NCI-H2029 treated with DMSO at 0.1 percent for 48 hours (cell line): ENCODE measurements around the gene PAX5.

Experiments used
- DNase-seq: peaks from one replicate; lab custom pipeline; 2025; lab: John Stamatoyannopoulos, UW

Gene PAX5

DNA sequence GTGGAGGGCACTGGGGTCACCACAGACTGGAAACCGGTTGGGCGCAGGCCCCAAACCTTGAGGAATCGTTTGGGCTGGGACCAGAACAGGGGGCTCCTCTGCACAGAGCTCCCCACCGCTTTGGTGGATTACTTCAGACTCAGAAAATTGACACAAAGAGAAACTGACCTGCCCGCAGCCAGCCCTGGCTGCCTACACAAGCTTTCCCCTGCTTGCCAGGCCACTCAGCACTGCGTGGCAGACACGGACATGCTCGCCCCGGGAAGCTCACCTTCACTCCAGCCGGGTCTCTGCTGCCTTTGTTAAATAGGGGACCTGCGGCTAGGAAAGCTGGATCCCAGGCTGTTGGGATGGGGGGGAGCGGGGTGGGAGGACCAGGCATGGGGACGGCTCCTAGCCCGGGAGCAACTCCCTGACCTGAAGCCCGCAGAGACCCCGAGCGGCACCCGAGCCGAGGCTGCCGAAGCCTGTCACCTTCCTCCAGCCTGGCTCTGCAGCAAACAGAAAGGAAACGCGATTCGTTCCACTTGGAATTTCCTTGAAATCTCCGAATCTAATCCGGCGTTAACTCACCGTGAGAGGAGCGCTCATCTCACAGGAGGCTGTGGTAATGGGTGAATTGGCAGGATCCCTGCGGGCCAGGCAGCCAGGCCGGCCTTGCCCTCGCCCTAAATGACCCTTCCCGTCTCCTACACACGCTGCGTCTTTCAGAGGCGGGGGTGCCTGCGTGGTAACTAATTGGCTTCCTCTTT is 8.8 kb downstream of the PAX5 start:
- no peak for DNase-seq

DNA sequence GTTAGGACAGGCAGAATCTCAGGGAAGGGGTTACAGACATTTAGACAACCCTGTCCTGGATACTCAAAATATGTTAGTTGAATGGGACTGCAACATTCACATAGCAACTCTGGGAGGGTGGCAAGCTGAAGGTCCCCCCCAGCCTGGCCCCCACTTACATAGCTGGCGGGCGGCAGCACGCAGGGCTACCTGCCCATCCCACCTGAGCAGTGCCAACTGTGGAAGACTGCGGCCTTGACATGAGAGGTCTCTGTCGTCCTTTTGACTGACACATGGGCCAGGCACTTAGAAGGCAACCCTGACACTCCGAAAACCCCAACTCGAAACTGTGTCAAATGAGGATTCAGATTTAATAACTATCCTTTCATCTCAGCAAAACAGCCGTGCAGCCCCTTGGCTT is 16.5 kb downstream of the PAX5 start:
- DNase-seq, result no peak

DNA sequence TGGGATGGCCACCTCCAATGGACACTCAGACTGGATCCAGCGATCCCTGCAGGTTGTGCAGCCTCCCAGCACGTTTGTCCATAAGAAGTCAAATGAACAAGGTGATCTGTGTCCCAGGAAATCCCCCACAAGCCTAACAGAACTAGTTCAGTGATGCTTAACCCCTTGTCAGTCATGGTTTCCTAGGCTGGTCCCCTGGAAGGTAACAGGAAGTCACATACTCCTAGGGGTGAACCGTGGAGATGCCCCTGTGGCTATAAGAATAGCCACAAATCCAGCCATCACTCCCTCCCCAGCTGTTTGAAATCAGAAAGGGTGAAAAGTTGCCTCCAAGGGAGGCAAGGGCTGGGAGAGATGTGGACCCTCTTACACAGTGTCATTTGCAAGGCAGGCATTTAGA is 22.5 kb downstream of the PAX5 start:
- DNase-seq, result no peak

DNA sequence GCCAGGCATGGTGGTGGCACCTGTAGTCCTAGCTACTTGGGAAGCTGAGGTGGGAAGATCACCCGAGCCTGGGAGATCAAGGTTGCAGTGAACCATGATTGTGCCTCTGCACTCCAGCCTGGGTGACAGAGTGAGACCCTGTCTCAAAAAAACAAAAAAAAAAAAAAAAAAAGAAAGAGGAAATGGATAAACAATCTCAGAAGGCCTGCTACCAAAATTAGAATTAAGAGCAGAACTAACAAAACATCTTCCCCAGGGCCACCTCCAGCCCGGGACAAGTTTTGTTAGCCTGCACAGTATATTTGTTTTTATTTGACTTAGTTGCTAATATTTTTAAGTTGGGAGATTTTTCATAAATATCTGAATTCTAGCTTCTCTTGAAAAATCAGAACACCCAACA is 23.1 kb downstream of the PAX5 start:
- no peak for DNase-seq

DNA sequence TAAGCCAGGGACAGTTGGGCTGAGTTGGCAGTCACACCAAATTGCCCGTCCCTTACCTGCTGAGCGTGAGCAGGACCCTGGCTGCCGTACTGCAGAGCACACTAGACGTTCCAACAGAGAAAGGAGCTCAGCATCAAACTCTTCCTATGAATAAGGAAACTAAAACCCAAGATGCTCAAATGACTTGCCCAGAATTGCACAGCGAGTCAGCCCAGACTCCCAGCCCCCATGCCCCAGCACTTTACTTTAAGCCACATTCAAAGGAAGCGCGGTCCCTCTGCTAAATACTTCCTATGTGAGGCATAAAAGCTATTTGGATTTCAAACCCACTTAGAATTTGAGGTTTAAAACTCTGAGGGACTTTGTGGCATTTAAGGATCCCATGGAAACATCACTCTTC is 23.9 kb downstream of the PAX5 start:
- DNase-seq, result no peak

DNA sequence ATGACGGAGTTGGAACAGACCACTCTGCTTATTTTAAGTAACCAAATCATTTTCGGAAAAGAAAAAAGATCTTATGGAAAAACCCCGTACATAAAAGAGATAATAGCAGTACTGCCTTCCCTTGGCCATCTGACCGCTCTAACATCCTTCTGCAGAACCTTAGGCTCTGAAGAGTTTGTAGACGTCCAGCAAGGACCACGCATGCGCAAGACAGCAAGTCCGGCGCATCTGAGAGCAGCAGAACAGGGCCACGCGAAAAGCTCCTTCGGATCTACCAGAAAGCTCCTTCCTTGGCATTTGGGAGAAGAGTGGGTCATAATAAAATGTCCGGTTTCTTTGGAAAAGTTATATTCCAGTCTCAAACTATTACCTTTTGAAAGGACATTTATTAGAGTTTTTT is 26.8 kb downstream of the PAX5 start:
- no peak for DNase-seq

DNA sequence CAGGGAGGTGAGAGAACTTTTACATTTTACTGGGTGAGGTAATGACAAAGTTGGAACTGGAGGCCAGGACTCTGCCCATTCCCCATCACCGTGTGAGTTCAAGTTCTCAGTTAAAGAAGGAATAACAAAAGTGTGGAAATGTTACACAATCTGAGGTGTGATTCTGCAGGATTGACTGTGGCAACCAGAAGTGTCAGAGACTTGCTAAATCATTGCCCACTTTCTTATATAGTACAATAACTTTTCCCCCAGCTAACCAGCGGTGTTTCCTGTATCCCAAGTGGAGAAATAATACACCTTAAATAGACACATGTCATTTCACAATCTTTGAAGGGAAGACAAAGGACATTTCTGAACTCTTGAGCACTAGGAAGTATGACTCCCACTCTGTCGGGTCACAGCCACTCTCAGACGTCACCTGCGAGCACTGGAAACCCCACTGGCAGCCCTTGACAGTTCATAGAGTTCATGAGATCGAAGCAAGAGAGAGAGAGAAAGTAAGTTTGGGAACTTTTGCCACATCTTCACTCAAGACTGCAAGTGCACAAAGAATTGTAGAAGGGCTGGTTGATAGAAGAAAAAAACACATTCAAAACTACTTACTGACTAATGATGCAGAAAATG is 28.4 kb downstream of the PAX5 start:
- no peak for DNase-seq

DNA sequence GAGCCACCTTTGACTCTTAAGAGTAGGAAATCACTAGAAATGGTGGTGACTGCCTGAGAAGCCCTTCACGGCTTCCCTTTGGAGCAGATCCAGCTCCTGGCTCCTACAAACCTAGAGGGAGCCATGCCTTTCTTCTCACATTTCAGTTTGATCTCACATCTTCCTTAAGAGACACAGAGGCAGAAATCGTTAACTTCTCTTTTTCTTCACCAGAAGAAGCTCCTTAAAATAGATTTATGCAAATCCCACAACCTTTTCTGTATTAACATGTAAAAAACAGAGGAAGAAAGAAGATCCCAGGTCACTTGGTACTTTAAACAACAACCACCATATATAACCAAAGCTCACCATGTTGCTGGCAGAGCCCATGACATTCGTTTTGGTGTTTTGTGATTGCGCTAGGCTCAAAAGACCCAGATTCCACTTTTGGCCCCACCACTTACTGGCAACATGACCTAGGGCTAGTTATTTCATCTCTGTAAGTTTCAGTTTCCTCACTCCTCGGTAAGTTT is 29.6 kb downstream of the PAX5 start:
- DNase-seq, result peak; percentile 56

DNA sequence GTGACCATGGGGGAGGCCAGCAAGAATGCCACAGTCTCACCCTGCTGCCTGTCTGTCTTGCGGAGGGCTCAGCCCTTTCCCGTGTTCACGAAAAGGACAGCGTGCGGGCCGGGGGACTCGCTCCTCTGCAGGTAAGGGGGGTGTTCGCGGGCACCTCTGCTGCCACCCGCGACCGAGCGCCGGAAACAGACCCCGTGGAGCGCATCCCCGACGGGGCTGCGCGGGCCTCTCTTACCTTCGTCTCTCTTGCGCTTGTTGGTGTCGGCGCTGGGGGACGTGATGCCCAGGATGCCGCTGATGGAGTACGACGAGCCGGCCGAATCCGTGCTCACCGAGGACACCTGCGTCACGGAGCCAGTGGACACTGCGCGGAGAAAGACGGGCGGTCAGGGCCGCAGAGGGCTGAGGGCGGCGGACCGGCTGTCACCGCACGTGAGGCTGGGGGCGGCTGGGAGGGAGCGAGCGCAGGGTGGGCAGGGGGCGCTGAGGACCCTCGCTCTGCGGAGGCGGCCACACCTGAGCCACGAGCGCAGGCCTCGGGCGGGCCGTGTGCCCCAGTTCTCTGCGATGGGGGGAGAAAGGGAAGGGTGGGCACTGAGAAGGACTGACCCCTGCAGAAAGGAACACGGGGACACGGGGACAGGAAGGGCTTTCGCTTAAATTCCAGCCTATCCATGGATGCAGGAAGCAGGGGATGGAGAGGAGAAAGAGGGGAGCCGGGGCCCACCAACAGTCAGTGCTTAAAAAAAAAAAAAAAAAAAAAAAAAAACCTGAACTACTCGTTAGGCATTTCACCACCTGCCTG is 31.5 kb downstream of the PAX5 start:
- no peak for DNase-seq

DNA sequence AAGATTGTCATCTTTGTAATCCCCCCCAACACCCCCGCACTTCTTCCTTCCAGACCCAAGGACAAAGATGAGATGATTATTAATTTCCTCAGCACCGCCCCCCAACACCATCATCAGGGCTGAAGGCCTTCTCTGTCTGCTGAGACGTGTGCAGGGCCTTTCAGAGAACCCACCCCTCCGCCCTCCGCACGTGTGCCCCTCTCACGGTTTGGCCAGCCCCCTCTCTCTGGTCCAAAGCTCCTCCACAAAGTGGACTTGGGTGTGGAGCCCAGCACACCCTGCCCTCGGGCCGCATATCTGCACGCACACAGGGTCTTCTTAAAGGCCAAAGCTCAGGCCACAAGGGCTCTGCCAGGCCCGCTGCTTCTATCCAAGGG is 32.0 kb downstream of the PAX5 start:
- DNase-seq, result no peak

DNA sequence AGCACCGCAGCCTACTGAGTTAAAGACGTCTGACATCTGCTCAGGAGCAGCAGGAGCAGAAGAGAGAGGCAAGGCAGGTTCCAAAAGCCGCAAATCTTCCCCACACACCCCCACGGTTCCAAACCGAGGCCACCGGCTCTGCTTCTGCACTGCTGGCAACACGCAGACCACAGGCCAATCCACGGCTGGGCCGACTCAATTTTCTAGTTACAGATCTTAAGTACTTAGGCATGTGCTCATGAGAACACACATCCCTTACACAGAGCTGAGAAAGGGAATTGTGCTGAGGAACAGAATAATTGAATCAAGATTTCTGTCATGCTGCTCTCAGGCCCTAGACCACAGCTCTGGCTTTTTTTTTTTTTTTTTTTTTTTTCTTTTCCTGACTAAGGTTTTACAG is 32.6 kb downstream of the PAX5 start:
- no peak for DNase-seq

DNA sequence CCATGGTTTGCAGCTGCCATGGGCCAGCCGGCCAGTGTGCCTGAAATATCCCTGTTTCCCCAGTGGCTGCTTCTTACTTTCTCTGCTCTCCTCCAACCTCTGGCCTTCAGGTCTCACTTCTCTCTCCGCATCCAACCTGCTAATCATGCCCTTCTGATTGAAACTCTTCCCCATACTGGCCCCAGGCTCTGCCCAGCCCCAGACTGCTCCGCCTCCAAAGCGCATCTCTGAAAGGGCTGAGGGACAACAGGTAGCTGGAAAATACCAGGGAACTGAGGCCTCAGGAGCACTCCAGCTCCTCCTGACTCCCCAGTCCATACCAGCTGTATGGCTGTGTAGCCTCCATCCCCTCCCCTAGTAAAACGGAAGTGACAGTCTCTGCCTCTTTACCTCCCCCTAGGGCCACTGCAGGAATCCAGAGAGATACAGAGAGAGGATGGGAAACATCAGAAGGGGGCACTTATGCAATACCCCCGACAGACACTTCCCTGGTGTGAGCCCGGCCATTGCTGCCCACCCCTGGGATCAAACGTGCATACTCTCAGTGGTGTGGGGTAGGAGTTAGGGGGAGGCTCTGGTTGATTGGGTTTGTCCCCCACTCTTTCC is 34.2 kb downstream of the PAX5 start:
- no peak for DNase-seq

DNA sequence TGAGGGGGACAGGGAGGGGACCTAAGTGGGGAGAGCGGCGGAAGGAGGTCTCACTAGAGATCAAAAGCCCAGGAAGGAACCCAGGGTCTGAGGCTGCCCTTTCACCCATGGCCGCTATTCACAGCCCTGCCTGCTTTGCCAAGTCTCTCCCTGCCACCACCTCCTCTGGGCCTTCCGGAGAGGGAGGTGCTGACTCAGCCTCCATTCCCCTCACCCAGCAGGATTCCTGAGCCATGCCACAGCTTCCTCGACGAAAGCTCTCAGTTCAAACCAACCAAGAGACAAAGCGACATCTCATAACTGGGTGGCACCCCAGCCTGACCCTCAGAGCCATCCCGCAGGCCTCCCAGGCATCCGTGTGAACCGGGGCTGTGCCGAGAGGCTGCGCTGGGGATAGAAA is 36.7 kb downstream of the PAX5 start:
- no peak for DNase-seq

DNA sequence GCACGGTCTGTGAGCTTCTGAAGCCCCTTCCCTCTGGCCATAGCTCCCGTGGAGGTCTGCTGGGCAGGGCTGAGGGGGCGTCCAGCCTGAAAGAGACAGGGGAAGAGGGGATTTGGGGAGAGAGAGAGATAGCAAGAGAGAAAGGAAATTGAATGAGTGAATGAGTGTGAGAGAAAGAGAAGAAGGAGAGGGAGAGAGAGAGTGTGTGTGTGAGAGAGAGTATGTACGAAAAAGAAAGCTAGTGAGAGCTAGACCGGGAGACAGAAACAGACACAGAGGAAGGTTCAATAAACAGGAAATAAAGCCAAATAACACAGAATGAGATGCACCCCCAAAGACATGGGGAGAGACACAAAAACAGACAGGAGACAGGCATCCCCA is 37.4 kb downstream of the PAX5 start:
- no peak for DNase-seq

DNA sequence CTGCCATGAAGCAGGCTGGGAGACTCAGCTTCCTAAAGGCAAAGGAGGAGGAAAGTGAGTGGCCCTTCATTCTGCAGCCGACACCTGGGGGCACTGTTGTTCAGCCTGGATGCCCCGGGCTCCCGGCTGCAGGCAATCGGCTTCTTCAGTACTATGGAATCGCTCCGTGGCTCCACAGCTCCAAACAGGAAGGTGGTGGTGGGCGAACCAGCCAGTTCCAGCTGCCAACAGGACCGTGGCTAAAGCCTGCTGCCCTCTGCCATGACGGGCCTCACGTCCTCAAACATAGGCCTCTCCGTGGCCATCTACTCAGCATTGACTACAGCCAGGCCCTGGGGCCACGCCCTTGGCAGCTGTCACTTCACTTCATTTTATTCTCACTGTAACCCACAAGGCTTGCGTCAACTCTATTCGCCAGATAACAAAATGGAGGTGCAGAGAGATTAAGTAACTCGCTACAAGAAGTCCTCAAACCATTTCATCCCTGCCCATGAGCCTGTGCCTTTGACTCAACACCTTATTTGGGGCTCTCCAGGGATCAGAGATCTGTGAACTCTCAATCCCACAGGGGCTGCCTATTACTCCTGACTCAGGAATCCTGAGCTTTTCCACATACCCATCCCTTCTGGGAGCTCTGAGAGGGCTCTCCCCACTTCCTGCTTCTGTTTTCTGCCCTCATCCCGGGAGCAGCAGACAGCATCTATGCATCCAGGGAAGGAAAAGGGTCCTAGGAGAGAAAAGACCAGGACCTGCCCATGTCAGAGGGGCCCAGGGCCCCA is 38.0 kb downstream of the PAX5 start:
- peak; percentile 54 for DNase-seq

DNA sequence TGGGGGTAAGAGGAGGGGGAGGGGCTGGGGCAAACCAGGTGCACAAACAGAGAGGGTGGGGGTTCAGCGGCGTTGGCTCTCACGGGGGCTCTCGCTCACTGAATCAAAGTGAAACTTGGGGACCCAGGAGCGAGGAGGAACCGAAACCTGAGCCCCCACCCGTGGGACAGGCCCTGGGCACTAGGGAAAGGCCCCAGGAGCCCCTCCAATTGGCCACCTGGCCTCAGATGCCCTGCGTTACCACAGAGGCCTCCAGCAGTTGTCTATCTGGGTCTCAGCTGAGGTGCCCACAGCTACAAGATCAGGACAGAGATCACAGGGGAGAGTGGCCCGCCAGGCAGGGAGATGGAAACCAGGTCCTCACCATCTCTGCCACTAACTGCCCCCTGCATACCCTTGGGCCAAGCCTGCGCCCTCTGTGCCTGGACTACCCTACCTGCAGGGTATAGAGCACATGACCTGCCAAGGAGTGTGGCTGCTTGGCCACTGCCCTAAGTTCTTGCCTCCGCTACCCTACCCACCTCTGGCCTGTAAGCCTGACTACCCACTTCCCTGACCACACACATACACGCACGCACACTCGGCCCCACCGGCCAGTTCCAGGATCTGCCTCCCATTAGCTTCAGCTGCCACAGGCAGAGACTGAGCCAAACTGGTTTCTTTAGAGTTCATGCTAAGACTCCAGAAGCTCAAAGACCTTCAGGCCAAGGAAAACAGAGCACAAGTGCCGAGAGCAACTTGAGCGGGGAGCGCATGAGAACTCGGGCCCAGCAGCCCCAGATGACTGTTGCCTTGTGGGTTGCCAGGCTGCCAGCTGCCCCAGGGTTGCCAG is 39.9 kb downstream of the PAX5 start:
- no peak for DNase-seq

DNA sequence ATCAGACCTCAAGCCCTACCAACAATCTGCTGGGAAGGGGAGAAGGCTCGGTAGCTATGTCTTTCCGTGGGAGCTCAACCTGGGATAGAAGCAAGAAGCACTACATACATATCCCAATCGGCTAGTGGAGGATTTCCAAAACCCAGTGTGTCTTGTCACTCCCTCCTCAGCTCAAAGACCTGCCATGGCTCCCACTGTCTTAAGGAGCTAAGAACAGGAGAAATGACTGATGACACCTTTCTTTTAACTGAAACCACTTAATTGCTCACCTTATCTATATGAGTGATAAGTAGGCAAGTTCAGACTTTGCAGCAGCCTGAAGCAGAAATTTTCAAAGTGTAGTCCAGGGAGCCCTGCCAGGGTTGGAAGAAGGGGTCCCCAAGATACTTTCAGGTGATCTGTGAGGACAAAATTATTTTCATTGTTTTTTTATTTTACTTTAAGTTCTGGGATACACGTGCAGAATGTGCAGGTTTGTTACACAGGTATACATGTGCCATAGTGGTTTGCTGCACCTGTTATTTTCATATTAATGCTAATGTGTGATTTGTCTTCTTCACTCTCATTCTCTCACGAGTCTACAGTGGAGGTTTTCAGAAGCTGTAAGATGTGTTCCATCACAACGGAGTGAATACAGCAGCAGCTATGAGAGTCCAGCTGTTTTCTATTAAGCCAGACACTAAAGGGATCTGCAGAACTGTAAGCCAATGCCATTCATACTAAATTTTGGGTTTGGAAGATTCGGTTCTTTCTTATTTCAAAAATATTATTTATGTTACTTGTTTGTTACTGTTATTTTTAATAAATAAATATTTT is 41.4 kb downstream of the PAX5 start:
- no peak for DNase-seq

DNA sequence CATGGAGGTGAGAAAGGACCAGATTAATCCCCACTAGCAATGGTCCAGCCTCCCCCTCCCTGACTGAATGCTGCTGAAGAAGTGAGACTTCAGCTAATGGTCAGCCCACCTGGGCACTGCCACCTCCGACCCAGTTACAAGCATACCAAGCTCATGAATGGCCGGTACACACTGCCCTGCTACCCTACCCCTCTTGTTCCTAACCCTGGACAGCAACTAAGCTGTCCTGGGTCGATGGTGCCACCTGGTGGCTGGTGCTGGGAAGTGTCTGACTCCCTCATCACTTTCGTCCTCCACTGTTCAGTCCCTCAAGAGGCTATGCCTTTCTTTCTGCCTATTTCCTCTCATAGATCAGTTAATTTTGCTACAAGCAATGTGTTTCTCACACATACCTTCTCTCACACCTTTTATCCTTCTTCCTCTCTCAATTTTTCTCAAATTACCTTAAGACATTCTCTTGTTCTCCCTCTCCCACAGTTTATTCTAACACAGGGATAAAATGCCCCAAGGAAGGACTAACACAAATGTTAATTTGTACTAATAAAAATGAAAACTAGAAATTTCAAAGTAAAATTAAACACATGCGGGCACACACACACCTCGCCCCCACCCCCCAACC is 42.4 kb downstream of the PAX5 start:
- no peak for DNase-seq

DNA sequence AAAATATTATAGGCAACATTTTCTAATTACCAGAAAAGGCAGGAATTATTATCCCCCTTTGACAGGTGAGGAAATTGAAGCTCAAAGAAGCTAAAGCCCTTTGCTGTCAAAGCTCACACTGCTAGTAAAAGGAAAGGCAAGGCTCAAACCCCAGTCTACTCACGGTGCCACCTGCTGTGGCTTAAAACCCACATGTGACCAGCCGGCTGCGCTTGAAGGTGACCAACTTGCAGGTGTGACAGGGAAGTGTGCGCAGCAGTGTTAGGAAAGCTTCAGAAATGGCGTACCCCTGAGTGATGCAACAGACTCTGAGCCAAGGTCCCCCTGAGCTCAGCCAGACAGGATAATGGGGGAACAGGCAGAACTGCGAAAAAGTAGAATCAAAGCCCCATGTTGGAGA is 45.2 kb downstream of the PAX5 start:
- DNase-seq, result no peak

DNA sequence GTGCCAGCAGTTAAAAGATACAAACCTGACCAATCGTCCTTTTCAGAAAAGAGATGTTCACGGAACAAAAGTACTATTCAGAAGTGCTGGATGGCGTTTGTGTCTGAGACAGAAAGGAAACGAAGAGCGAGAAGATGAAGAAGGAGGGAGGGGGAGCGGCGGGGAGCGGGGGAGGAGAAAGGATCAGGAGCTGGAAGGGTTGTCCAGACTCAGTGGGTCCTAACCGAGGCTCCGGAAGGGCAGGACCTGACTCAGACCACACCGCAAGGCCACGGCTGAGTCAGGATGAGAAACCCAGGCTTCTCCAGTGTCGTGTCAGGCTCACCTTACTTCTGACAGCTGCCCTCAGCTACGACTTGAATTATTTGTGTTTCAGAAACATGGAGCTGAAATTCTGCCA is 46.2 kb downstream of the PAX5 start:
- no peak for DNase-seq
